Muscle of leg (tissue), 11 donors: ENCODE results near the gene PROP1. TPM values are rescaled to one million over a fixed set of nuclear protein-coding genes. Genes with fewer than 3 reads are reported as not detected.

ENCODE experiments used
- DNase-seq: peaks from one replicate; pipeline ENCODE4 v3.0.0; 2013
- H3K27ac ChIP-seq: one replicate; pipeline ENCODE4 v1.5.1; 2013; ENCODE audit warnings: mild to moderate bottlenecking, low read length, control low read depth
- H3K27me3 ChIP-seq: one replicate; pipeline ENCODE4 v1.6.1; 2013; ENCODE audit warnings: low read length; ENCODE audit not compliant: control insufficient read depth, insufficient read depth
- H3K36me3 ChIP-seq: one replicate; pipeline ENCODE4 v1.6.1; 2013; ENCODE audit warnings: low read length; ENCODE audit not compliant: control insufficient read depth, insufficient read depth
- H3K4me1 ChIP-seq: one replicate; pipeline ENCODE4 v1.6.1; 2013; ENCODE audit warnings: low read length; ENCODE audit not compliant: control insufficient read depth, insufficient read depth
- H3K4me3 ChIP-seq: one replicate; pipeline ENCODE4 v1.5.1; 2013; ENCODE audit warnings: low read length, control low read depth
- H3K9me3 ChIP-seq: replicated peaks from 2 replicates; pipeline ENCODE4 v1.6.1; 2013; ENCODE audit warnings: low read depth, low read length; ENCODE audit not compliant: control insufficient read depth
- WGBS: methylation state at CpG from one replicate; pipeline ENCODE4 v1.1.5; 2013; ENCODE audit warnings: missing lambda C conversion rate; ENCODE audit not compliant: insufficient coverage; 5-methylcytosine and 5-hydroxymethylcytosine counted together
- polyA plus RNA-seq, 8 donors: library from polyadenylated mRNA; unstranded; fragments of 120-200 nt; gene quantifications; one replicate each; pipeline versions ENCODE4 v1.2.1 to v1.2.3, GENCODE V29; 2013; ENCODE audit warnings: inconsistent platforms in 1 of 8, low replicate concordance in 1 of 8; ENCODE audit not compliant: insufficient read length in 8 of 8, insufficient read depth in 1 of 8
- total RNA-seq: library from RNA; stranded (reverse); fragments of 120-200 nt; gene quantifications from one replicate; pipeline ENCODE4 v1.2.4, GENCODE V29; 2013

PROP1 gene
- total and polyA plus RNA-seq, 9 donors: 0.08 TPM; not detected in 8

DNA sequence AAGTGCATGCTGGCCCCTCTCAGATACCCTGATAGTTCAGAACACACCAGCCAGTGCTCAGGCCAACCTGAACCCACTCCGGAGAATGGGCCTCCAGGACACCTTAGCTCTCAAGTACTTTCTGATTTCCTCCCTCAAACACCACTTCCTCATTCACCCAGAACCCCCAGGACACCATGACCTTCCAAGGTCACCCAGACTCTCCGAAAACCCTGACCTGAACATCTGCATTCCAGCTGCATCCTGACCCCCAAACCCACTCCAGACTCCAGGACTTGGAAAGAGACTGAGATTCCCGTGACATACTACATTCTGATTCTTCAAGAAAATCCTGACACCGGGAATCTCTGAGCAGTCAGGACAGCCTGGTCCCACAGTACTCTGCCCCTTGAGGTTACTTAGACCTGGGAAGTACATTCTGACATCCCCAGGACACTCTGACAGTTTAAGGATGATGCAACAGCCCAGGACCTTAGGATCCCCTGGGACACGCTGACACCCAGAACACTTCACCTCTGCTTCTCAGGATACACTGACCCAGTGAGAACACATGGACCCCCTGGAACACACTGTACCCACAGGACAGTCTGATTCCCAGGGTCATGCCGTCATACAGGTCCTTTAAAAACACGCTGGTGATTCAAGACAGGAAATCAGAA, 747 bp upstream of the PROP1 start:
- H3K27me3 ChIP-seq: peaks cover 46% of the 10 kb centered on the region
- no peak overlapping the region for H3K4me3 ChIP-seq
- H3K9me3 ChIP-seq: no peaks in the 10 kb centered on the region
- H3K36me3 ChIP-seq: no peaks in the 10 kb centered on the region
- no peak for DNase-seq
- no peak overlapping the region for H3K27ac ChIP-seq
- 59% methylated on average over 7 of the region's 7 CpGs for WGBS
- no peaks in the 10 kb centered on the region for H3K4me1 ChIP-seq

DNA sequence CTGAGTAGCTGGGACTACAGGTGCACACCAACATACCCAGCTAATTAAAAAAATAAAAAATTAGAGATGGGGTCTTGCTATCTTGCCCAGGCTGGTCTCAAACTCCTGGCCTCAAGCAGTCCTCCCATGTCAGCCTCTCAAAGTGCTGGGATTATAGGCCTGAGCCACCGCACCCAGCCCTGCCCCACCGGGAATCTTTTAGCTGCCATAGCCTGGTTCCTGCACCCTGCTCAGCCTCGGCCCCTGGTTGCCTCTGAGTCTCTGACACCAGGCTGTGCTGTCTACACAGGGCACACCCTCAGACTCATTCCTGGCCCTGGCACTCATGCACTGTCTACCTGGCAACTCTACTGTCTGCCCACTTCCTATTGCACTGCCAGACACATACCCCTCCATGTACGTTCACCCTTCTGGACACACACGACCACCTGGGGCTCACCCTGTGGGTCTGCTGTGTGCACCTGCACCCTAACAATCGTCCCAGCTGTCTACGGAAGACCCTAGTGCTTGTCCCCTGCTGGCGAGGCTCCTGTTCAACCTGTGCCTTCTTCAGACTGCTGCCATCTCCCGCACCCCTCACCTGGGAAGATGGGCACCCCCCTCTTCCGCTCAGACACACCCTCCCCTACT, 1.4 kb downstream of the PROP1 start:
- Histone ChIP-seq H3K27me3 (peaks cover 43% of the 10 kb centered on the region), H3K36me3 (no peaks in the 10 kb centered on the region), H3K9me3 (no peaks in the 10 kb centered on the region), H3K4me1 (no peaks in the 10 kb centered on the region), H3K4me3 (no peak overlapping the region), H3K27ac (no peak overlapping the region)
- DNase-seq: no peak
- 80% methylated on average over 9 of the region's 10 CpGs for WGBS

DNA sequence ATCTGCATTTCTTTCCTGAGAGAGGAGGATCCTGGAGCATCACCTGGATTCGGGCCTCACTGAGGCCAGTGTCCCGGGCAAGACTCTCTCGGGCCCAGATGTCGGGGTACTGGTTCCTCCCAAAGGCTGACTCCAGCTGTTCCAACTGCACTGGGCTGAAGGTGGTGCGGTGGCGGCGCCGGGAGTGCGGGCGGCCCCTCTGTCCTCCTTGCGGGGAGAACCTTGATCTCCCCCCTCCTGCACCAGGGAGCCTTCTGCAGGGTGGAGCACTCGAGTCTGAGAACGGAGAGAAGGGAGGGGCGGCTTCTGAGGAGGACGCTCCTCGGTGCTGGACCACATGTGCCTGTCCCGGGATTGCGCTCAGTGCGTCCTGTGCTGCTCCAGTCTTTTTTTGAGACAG, 2.0 kb downstream of the PROP1 start:
- DNase-seq: no peak
- Histone ChIP-seq H3K27ac (no peak overlapping the region), H3K4me1 (no peaks in the 10 kb centered on the region), H3K4me3 (no peak overlapping the region), H3K9me3 (no peaks in the 10 kb centered on the region), H3K36me3 (no peaks in the 10 kb centered on the region), H3K27me3 (peaks cover 45% of the 10 kb centered on the region)
- WGBS: 86% methylated on average over 9 of the region's 19 CpGs

DNA sequence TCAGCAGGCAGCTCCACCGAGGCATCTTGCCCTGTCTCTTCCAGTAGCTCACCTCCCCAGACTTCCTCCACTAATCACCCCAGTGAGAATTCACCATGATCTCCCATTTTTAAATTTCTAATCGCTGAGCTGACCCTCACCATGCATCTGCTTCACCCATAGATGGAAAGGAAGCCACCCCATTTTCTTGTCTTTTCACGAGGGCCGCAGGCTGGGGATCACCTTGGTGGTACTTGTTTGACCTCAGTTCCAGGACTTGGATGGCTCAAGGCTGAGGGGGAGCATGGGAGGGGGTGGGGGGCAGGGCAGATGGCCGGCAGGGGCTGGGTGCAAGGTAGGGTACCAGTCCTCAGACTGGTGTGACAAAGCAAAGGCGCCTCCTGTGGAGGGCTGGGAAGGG, 3.6 kb downstream of the PROP1 start:
- no peaks in the 10 kb centered on the region for H3K9me3 ChIP-seq
- H3K4me1 ChIP-seq: no peaks in the 10 kb centered on the region
- no peak for DNase-seq
- H3K27ac ChIP-seq: no peak overlapping the region
- 78% methylated on average over 4 of the region's 6 CpGs for WGBS
- no peaks in the 10 kb centered on the region for H3K36me3 ChIP-seq
- H3K4me3 ChIP-seq: no peak overlapping the region
- H3K27me3 ChIP-seq: peaks cover 45% of the 10 kb centered on the region

DNA sequence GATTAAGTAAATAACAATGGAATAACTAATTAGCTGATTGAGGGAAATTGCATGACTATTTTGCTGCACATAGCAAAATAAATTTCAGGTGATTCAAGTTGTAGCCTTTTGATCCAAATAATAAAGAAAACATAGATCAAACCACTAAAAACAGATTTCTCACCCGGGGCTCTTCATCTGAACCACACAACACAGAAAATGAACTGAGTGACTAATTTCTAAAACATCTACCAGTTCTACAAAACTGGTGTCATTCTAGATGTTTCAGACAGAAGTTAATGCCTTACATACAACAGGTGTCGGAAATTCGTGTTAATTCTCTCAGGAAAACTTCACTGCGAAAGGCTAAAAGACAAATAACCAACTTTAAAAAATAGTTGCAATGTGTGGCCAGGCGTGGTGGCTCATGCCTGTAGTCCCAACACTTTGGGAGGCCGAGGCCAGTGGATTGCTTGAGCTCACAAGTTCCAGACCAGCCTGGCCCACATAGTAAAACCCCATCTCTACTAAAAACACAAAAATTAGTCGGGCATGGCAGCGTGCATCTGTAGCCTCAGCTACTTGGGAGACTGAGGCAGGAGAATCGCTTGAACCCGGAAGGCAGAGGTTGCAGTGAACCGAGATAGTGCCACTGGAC, 6.9 kb downstream of the PROP1 start:
- Histone ChIP-seq H3K4me1 (peaks cover 3% of the 10 kb centered on the region), H3K4me3 (no peak overlapping the region), H3K9me3 (no peaks in the 10 kb centered on the region), H3K27ac (no peak overlapping the region), H3K27me3 (peaks cover 47% of the 10 kb centered on the region), H3K36me3 (no peaks in the 10 kb centered on the region)
- 79% methylated on average over 4 of the region's 11 CpGs for WGBS
- no peak for DNase-seq

DNA sequence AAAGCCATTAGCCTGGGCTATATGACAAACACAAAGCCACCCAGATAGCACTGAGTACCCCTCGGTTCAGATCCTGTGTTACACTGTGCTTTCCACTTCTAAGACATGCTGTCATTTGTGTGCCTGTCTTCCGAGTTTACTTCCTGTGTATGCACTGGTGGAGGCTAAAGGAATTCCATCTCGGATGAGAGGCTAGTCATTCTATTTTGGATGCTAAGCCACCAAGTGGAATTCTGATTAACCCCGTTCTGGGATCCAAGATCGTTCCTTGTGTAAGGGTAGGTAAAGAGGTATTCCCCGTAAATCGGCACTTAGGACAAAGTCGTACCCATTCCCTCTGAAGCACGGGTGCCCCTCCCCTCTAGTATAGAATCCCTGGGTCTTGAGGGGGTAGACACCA, 8.7 kb downstream of the PROP1 start:
- Histone ChIP-seq H3K27me3 (peaks cover 63% of the 10 kb centered on the region), H3K9me3 (no peaks in the 10 kb centered on the region), H3K27ac (no peak overlapping the region), H3K4me3 (no peak overlapping the region), H3K36me3 (no peaks in the 10 kb centered on the region), H3K4me1 (peaks cover 3% of the 10 kb centered on the region)
- DNase-seq: no peak
- WGBS: 14% methylated on average over 2 of the region's 9 CpGs

DNA sequence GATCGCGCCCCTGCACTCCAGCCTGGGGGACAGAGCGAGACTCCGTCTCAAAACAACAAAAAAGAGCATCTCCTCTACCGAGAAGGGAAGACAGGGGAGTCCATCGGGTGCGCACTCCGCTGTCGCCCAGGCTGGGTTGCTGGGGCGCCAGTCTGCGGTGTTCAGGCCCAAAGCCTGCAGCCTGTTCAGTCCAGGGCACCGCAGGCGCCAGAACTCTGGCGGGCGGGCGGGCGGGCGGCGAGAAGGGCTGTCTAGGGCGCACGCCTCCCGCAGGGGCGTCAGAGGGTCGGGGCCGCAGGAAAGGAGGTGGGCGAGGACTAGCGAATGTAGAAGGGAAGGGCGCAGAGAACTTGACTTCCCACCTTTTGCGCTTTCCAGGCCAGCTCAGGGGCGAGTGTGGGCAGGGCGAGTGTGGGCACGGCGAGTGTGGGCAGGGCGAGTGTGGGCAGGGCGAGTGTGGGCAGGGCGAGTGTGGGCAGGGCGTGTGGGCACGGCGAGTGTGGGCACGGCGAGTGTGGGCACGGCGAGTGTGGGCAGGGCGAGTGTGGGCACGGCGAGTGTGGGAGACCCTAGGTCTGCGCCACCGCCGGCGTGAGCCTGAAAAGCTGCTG, 10.5 kb downstream of the PROP1 start:
- 8% methylated on average over 41 of the region's 50 CpGs for WGBS
- H3K27me3 ChIP-seq: peaks cover 77% of the 10 kb centered on the region
- peaks cover 3% of the 10 kb centered on the region for H3K4me1 ChIP-seq
- H3K27ac ChIP-seq: no peak overlapping the region
- no peaks in the 10 kb centered on the region for H3K9me3 ChIP-seq
- no peaks in the 10 kb centered on the region for H3K36me3 ChIP-seq
- DNase-seq: no peak
- H3K4me3 ChIP-seq: no peak overlapping the region

DNA sequence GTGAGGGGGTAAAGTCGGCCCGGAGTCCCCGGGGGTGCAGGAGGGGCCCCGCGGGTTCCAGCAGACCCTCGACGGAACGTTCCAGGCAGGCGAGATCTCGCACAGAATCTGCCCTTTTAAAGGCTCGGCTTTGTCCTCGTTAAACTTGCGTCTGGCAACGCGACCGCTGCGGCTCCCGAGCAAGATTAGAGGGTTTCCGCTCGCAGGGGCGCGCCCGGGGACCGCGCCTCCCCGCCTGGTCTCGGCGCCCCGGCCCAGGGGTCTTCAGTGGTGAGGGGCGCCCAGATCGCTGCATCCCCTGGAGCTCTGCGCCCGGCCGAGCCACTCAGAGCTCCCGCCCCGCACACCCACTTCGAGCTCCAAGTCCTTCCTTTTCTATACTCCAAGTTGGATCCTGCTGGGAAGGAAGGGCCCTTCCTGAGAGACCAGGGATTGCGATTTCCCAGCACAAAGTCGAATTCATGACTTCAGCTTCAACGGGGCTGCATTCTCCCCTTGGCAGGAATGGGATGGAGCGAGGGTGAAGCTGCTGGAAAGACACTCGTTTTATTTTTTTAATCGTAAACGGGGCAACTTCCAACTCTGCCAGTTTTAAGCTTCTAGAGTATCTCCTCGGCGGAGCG, 11.3 kb downstream of the PROP1 start:
- Histone ChIP-seq H3K27me3 (peaks cover 75% of the 10 kb centered on the region), H3K4me1 (peaks cover 3% of the 10 kb centered on the region), H3K36me3 (no peaks in the 10 kb centered on the region), H3K4me3 (no peak overlapping the region), H3K27ac (no peak overlapping the region), H3K9me3 (no peaks in the 10 kb centered on the region)
- WGBS: 1% methylated on average over 44 of the region's 47 CpGs
- DNase-seq: no peak

DNA sequence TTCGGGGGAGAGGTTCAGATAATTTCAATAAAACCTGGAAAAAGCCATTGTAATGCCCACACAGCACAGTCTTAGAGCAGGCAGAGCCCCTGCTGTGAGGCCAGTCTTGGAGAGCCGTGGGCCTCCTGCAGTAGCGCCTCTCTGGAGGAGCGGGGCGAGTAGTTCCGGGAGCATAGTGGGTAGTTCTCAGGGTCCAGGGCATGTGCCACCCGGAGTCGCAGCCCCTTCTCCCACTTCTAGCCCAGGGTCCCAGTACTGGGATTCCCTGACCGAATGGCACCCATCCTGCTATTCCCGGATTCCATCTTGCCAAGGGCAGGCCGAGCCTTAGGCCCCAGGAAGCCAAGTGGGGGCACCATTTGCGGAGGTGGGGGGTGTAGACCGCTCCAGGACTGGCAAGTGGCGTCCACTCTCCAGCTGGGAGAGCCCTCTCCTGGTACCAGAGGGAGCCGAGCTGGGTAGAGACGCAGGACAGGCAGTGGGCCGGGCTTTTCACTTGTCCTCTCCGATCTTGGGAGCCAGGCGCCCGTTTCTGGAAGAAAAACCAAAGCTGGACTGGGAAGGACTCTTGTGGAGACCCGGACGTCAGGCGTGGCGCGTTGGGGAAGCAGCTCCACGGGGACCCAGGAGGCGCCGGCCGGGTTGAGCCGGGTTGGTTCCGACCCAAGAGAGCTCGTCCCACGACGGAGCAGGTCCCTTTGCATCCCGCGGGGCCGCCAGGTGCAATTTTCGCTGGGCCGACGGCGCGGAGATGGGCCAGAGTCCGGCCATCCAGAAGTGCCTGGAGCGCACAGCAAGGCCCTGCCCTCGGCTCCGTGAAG, 12.1 kb downstream of the PROP1 start:
- 20% methylated on average over 43 of the region's 46 CpGs for WGBS
- Histone ChIP-seq H3K27ac (no peak overlapping the region), H3K4me1 (peaks cover 3% of the 10 kb centered on the region), H3K36me3 (no peaks in the 10 kb centered on the region), H3K4me3 (no peak overlapping the region), H3K27me3 (peaks cover 73% of the 10 kb centered on the region), H3K9me3 (no peaks in the 10 kb centered on the region)
- DNase-seq: no peak
